CD1c-positive myeloid dendritic cell (primary cell): ENCODE data around the gene CPSF7.
A peak's percentile ranks its signal among the peaks of the same experiment; 100 is the strongest.

ENCODE experiments used
- DNase-seq: peaks from one replicate; pipeline ENCODE4 v3.0.0-alpha.2; 2016; ENCODE audit errors: extremely low spot score

The CPSF7 gene

DNA sequence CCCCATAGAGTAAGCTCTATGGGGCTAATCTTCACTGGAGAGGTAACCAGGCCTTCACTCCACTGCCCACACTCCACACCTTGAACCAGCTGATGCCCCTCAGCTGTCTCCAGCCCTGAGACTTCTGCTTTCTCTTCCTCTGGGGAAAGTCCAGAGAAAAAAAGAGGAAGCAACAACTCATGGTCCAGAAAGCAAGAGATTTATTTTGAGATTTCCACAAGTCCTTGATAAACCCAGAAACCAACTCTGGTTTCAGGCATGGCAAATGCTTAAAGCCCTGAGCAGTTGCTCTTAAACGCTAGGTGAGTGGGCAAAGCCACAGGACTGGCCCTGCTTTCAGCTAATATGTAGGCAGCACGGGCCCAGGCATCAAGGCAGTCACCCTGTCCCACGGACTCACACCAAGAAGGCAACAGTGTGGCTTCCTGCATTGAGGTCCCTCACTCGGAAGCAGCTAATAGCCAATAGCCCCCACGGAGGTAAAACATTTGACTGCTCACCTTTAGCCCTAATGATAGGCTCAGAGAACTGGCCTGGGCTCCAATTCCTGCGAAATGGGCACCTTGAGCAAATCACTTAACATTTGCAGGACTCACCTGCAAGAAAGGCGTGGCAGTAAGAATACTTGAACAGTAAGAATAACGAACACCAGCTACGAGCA, 72.4 kb downstream of the CPSF7 start:
- DNase-seq = peak; percentile 88

- DNase-seq = no peak
Observed at GRCh38 chr11:61356706-61357105, 73.1 kb downstream of the CPSF7 start.

DNA sequence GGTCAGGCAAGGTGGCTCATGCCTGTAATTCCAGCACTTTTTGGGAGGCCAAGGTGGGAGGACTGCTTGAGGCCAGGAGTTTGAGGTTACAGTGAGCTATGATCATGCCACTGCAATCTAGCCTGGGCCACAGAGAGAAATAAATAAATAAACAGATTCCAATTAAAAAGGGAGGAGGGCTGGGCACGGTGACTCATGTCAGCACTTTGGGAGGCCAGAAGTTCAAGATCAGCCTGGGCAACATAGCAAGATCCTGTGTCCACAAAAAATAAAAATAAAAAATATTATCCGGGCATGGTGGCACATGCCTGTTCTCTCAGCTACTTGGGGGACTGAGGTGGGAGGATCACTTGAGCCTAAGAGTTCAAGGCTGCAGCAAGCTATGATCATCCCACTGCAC, 75.6 kb downstream of the CPSF7 start:
- no peak for DNase-seq

GRCh38 chr11:61353131-61354067, 76.4 kb downstream of the CPSF7 start:
- peak; percentile 26 for DNase-seq
